Measurements from ENCODE around the gene KIF15.
"Not testable (repeated sequence)": the region's sequence is repeated elsewhere in the genome, so short reads cannot be mapped to it uniquely, and the experiment has no call there.

DNA sequence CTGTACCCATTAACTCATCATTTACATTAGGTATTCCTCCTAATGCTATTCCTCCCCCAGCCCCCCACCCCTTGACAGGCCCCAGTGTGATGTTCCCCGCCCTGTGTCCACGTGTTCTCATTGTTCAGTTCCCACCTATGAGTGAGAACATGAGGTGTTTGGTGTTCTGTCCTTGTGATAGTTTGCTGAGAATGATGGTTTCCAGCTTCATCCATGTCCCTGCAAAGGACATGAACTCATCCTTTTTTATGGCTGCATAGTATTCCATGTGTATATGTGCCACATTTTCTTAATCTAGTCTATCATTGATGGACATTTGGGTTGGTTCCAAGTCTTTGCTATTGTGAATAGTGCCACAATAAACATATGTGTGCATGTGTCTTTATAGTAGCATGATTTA lies 54.7 kb downstream of the KIF15 start:
- TF ChIP-seq, protein P1, sequence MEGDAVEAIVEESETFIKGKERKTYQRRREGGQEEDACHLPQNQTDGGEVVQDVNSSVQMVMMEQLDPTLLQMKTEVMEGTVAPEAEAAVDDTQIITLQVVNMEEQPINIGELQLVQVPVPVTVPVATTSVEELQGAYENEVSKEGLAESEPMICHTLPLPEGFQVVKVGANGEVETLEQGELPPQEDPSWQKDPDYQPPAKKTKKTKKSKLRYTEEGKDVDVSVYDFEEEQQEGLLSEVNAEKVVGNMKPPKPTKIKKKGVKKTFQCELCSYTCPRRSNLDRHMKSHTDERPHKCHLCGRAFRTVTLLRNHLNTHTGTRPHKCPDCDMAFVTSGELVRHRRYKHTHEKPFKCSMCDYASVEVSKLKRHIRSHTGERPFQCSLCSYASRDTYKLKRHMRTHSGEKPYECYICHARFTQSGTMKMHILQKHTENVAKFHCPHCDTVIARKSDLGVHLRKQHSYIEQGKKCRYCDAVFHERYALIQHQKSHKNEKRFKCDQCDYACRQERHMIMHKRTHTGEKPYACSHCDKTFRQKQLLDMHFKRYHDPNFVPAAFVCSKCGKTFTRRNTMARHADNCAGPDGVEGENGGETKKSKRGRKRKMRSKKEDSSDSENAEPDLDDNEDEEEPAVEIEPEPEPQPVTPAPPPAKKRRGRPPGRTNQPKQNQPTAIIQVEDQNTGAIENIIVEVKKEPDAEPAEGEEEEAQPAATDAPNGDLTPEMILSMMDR (IDR thresholded peaks at IDR 0.05): not testable (repeated sequence)
- not testable (repeated sequence) for TF ChIP-seq POLR2A (IDR thresholded peaks at IDR 0.05)

Measured in thyroid gland (tissue), 4 donors.